Activated T-helper 2 cell treated with anti-CD3 and anti-CD28 coated beads, Interferon-gamma antibody, Interleukin-2, Interleukin-4, amounts not matched to agents 10 μg/mL and 5 μg/mL and 100 μg/mL, durations not matched to agents 14 hours and 24 hours and 36 hours (primary cell): ENCODE results near the gene SLC25A42. TPM values are rescaled to one million over a fixed set of nuclear protein-coding genes. Genes with fewer than 3 reads are reported as not detected.

Source experiments
- DNase-seq: peaks from one replicate; pipeline ENCODE4 v3.0.0; 2021; ENCODE audit warnings: low spot score
- H3K27ac Mint-ChIP-seq: one replicate; pipeline ENCODE4 v1.8.0; 2021; ENCODE audit warnings: mixed read lengths
- H3K27me3 Mint-ChIP-seq: one replicate; pipeline ENCODE4 v1.8.0; 2021; ENCODE audit warnings: low read depth, mixed read lengths
- H3K36me3 Mint-ChIP-seq: one replicate; pipeline ENCODE4 v1.8.0; 2021; ENCODE audit warnings: low read depth, mixed read lengths
- H3K4me1 Mint-ChIP-seq: one replicate; pipeline ENCODE4 v1.8.0; 2021; ENCODE audit warnings: low read depth, mixed read lengths
- H3K4me3 Mint-ChIP-seq: one replicate; pipeline ENCODE4 v1.8.0; 2021; ENCODE audit warnings: low read depth, mild to moderate bottlenecking, moderate library complexity, mixed read lengths
- H3K9me3 Mint-ChIP-seq: one replicate; pipeline ENCODE4 v1.8.0; 2021; ENCODE audit warnings: mixed read lengths
- intact Hi-C: fragments of 100-400 bp; cut with micrococcal nuclease; formaldehyde crosslinking; loops from one replicate; pipeline ENCODE4 v1.15.1; 2023
- total RNA-seq: library from RNA; stranded (reverse); gene quantifications from 2 replicates; pipeline ENCODE4 v1.2.3, GENCODE V29; 2022

The SLC25A42 gene
- total RNA-seq, 1 donor from 2014 or later = 9.1 TPM

- Mint-ChIP-seq H3K36me3 (peaks cover 11% of the 10 kb centered on the region), H3K27me3 (no peaks in the 10 kb centered on the region), H3K4me3 (peak overlapping the region; percentile 88), H3K4me1 (peaks cover 25% of the 10 kb centered on the region), H3K9me3 (no peaks in the 10 kb centered on the region), H3K27ac (peak overlapping the region; percentile 80)
- intact Hi-C loops = loop anchor here (2.0 kb wide), 1 partner anchor 75 kb away; the partner anchor contains the start of gene TMEM161A
- no peak for DNase-seq
These were observed 416 bp downstream of the SLC25A42 start for GRCh38 chr19:19064098-19064722.

DNA sequence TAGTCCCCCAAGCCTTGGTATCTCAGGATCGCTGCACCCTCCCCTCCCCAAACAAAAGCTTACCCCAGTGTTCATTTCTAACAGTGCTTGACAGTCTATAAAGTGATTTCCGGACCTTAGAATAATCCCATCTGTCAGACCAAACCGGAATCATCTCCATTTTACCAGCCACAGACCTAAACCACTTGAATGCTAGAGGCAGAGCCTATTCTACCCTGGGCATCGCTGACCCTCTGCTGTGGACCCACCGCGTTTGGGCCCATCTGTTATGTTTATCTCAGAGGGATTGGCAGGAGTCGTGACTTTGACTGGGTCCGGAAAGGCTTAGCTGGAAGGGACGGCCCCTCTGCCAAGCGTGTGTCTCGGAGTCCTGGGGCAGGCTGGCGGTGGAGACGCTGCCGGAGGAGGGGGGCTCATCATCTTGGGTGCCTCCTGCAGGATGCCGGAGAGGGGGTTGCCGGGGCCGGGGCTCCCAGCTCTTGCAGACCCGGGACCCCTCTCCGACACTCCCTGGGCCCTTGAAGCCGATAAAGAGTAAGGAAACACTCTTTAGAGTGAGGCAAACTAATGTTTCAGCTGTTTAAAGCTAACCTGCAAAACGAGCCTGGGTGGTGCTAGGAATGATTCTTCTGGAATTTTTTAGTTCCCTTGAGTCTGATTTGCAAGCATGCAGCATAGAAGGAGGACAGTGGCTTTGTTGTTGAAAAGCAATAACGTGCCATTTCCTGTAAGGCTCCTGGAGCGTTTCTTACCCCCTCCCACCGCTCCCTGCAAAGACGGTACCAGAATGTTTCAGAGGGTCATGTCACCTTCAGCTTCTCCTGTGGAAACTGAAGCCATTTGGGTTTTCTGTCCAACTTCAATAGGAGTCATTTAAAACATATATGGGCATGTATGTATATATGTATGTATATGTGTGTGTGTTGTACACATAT, 1.3 kb downstream of the SLC25A42 start:
- Mint-ChIP-seq H3K27ac (peak overlapping the region; percentile 80), H3K36me3 (peaks cover 4% of the 10 kb centered on the region), H3K4me3 (peak overlapping the region; percentile 88), H3K27me3 (no peaks in the 10 kb centered on the region), H3K4me1 (peaks cover 25% of the 10 kb centered on the region), H3K9me3 (no peaks in the 10 kb centered on the region)
- intact Hi-C loops = loop anchor here (2.0 kb wide), 1 partner anchor 74 kb away; the partner anchor contains the start of gene TMEM161A
- DNase-seq = peak; percentile 18

- Mint-ChIP-seq H3K4me3 (no peak overlapping the region), H3K4me1 (peaks cover 22% of the 10 kb centered on the region), H3K9me3 (no peaks in the 10 kb centered on the region), H3K27ac (no peak overlapping the region), H3K27me3 (no peaks in the 10 kb centered on the region), H3K36me3 (peaks cover 2% of the 10 kb centered on the region)
- intact Hi-C loops = no loop called here
- DNase-seq = no peak
These were observed 3.7 kb downstream of the SLC25A42 start for GRCh38 chr19:19067276-19068072.

DNA sequence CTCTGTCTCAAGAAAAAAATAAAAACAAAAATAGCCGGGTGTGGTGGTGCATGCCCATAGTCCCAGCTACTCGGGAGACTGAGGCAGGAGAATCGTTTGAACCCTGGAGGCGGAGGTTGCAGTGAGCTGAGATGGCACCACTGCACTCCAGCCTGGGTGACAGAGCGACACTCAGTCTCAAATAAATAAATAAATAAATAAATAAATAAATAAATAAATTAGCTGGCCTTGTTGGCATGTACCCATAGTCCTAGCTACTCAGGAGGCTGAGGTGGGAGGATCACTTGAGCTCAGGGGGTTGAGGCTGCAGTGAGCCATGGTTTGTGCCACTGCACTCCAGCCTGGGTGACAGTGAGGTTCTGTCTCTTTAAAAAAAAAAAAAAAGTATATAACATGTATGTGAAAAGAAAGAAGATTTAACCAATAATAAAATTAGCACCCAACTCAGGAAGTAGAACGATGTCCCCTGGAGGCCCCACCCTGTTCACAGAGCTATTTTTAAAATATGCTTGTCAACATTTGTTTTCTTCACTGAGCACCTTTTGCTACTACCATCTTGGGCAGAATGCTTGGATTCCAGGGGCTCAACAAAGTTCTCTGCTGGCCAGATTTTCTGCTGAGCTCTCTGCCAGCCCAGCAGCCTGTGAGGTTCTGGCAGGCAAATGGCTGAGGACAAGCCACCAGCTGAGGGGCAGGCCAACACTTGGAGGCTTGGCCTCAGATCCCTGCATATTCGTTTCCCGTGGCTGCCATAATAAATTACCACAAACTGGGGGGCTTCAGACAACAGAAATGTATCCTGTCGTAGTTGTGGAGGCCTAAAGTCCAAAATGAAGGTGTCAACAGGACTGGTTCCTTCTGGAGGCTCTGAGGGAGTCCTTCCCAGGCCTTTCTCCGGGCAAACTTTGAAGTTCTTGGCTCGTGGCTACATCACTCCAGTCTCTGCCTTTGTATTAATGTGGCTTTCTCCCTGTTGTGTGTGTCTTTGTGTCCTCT, 5.2 kb downstream of the SLC25A42 start:
- Mint-ChIP-seq H3K27me3 (no peaks in the 10 kb centered on the region), H3K4me1 (peaks cover 16% of the 10 kb centered on the region), H3K27ac (no peak overlapping the region), H3K36me3 (no peaks in the 10 kb centered on the region), H3K4me3 (no peak overlapping the region), H3K9me3 (no peaks in the 10 kb centered on the region)
- intact Hi-C loops = no loop called here
- DNase-seq = no peak

DNA sequence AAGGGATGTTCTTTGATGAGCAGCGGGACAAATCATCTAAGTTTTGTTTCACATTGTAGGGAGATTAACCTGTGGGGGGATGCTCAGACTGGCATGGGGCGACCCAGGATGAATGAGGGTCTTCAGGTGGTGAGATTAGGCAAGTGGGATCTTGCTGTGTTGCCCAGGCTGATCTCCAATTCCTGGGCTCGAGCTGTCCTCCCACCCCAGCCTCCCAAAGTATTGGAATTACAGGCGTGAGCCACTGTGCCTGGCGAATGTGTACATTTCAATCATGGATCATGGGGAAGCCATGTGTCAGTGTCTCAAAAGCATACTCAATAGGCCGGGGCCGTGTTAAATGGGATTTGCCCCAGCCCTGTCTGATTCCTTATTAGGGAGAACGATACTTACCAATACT, 8.1 kb downstream of the SLC25A42 start:
- intact Hi-C loops = no loop called here
- no peaks in the 10 kb centered on the region for H3K27me3 Mint-ChIP-seq
- no peaks in the 10 kb centered on the region for H3K9me3 Mint-ChIP-seq
- no peak overlapping the region for H3K4me3 Mint-ChIP-seq
- no peak for DNase-seq
- no peak overlapping the region for H3K27ac Mint-ChIP-seq
- no peaks in the 10 kb centered on the region for H3K36me3 Mint-ChIP-seq
- peaks cover 3% of the 10 kb centered on the region for H3K4me1 Mint-ChIP-seq

- Mint-ChIP-seq H3K36me3 (no peaks in the 10 kb centered on the region), H3K4me1 (no peaks in the 10 kb centered on the region), H3K27me3 (no peaks in the 10 kb centered on the region), H3K4me3 (no peak overlapping the region), H3K9me3 (no peaks in the 10 kb centered on the region), H3K27ac (no peak overlapping the region)
- DNase-seq = no peak
- intact Hi-C loops = no loop called here
These were observed 10.5 kb downstream of the SLC25A42 start for GRCh38 chr19:19074196-19074882.

GRCh38 chr19:19075126-19075525, 11.3 kb downstream of the SLC25A42 start:
- H3K9me3 Mint-ChIP-seq = no peaks in the 10 kb centered on the region
- H3K27ac Mint-ChIP-seq = no peak overlapping the region
- DNase-seq = no peak
- H3K27me3 Mint-ChIP-seq = no peaks in the 10 kb centered on the region
- intact Hi-C loops = no loop called here
- H3K4me1 Mint-ChIP-seq = no peaks in the 10 kb centered on the region
- H3K36me3 Mint-ChIP-seq = no peaks in the 10 kb centered on the region
- no peak overlapping the region for H3K4me3 Mint-ChIP-seq

DNA sequence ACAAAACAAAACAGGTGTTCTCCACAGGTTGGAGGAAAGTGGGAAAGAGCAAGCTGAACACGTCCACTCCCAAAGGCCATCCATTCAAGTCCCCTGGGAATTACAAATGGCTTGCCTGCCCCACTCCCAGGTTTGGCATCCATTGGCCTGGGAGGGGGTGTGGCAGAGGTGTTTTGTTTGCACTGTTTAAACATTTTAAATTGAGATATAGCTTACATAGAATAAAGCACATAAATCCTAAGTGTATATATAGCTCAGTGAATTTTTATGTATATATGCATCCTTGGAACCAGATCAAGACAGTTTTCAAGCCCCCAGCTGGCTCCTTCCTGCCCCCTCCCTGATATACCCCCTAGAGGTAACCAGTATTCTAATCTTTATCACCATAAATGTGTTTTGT, 12.7 kb downstream of the SLC25A42 start:
- intact Hi-C loops = no loop called here
- Mint-ChIP-seq H3K27ac (no peak overlapping the region), H3K9me3 (no peaks in the 10 kb centered on the region), H3K4me3 (no peak overlapping the region), H3K27me3 (no peaks in the 10 kb centered on the region), H3K4me1 (no peaks in the 10 kb centered on the region), H3K36me3 (no peaks in the 10 kb centered on the region)
- no peak for DNase-seq

GRCh38 chr19:19077103-19077502, 13.3 kb downstream of the SLC25A42 start:
- H3K27ac Mint-ChIP-seq = no peak overlapping the region
- no peaks in the 10 kb centered on the region for H3K27me3 Mint-ChIP-seq
- intact Hi-C loops = no loop called here
- no peak for DNase-seq
- H3K4me3 Mint-ChIP-seq = no peak overlapping the region
- H3K9me3 Mint-ChIP-seq = no peaks in the 10 kb centered on the region
- H3K4me1 Mint-ChIP-seq = no peaks in the 10 kb centered on the region
- H3K36me3 Mint-ChIP-seq = no peaks in the 10 kb centered on the region

DNA sequence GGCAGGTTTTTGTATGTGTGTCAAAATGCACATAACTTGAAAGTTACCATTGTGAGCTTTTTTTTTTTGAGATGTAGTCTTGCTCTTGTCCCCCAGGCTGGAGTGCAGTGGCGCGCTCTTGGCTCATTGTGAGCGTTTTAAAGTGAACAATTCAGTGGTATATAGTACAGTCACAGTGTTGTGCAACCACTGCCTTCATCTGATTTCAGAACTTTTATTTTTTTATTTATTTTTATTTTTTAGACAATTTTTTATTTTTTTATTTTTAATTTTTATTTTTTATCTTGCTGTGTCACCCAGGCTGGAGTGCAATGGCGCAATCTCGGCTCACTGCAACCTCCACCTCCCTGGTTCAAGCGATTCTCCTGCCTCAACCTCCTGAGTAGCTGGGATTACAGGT, 15.0 kb downstream of the SLC25A42 start:
- intact Hi-C loops = no loop called here
- H3K4me1 Mint-ChIP-seq = no peaks in the 10 kb centered on the region
- no peak for DNase-seq
- no peaks in the 10 kb centered on the region for H3K36me3 Mint-ChIP-seq
- H3K9me3 Mint-ChIP-seq = no peaks in the 10 kb centered on the region
- H3K27me3 Mint-ChIP-seq = no peaks in the 10 kb centered on the region
- no peak overlapping the region for H3K27ac Mint-ChIP-seq
- H3K4me3 Mint-ChIP-seq = no peak overlapping the region

GRCh38 chr19:19079571-19079970, 15.8 kb downstream of the SLC25A42 start:
- no peaks in the 10 kb centered on the region for H3K36me3 Mint-ChIP-seq
- no peak overlapping the region for H3K27ac Mint-ChIP-seq
- no peak for DNase-seq
- no peak overlapping the region for H3K4me3 Mint-ChIP-seq
- H3K4me1 Mint-ChIP-seq = no peaks in the 10 kb centered on the region
- intact Hi-C loops = no loop called here
- no peaks in the 10 kb centered on the region for H3K9me3 Mint-ChIP-seq
- H3K27me3 Mint-ChIP-seq = no peaks in the 10 kb centered on the region
